Endothelial cell of umbilical vein (primary cell): ENCODE results near the gene LAMB1. TPM values are rescaled to one million over a fixed set of nuclear protein-coding genes. Genes with fewer than 3 reads are reported as not detected.
"Not testable (repeated sequence)": the region's sequence is repeated elsewhere in the genome, so short reads cannot be mapped to it uniquely, and the experiment has no call there.

Experiments
- BruUV-seq: library from RNA; stranded (reverse); fragments of 400-500 nt; replicated peaks from 2 replicates; lab custom pipeline; 2021; lab: Mats Ljungman, UMichigan
- CTCF ChIA-PET: fragments of 300-600, 350-600 bp; sonication (Branson Sonifier 250); formaldehyde crosslinking; loops from one replicate; lab custom pipeline; 2021; ENCODE audit warnings: antibody characterized with exemption, inconsistent platforms; lab: Charles Lee
- POLR2A ChIA-PET: fragments of 300-600, 350-600 bp; sonication (Branson Sonifier 250); formaldehyde crosslinking; loops from one replicate; lab custom pipeline; 2021; ENCODE audit warnings: antibody characterized with exemption, inconsistent platforms; lab: Charles Lee
- DNase-seq: peaks from one replicate; pipeline ENCODE4 v3.0.0-alpha.2; 2011; ENCODE audit warnings: low read depth, low spot score
- FAIRE-seq: peaks from 2 replicates; lab custom pipeline; 2011; peaks lifted over from hg19 to GRCh38; lab: Jason Lieb, UNC
- H2AFZ ChIP-seq: 2 replicates; pipeline ENCODE4 v1.6.0; 2012; ENCODE audit warnings: low read depth, low read length, control low read depth, inconsistent platforms
- H3K27ac ChIP-seq: 2 replicates; pipeline ENCODE4 v1.5.1; 2011; ENCODE audit warnings: low read depth, mild to moderate bottlenecking, control low read depth, low read length, moderate library complexity; ENCODE audit not compliant: insufficient read depth
- H3K27me3 ChIP-seq, 2 experiments: 2 replicates each; pipeline versions ENCODE4 v1.6.0 to v1.6.1; 2011; ENCODE audit warnings: low read length in 2 of 2, mixed read lengths in 1 of 2; ENCODE audit not compliant: control insufficient read depth in 2 of 2, insufficient read depth in 2 of 2
- H3K36me3 ChIP-seq, 2 experiments: 2 replicates in 1 of 2; 3 replicates in 1 of 2; pipeline ENCODE4 v1.5.1; 2011; ENCODE audit warnings: low read length in 2 of 2, mild to moderate bottlenecking in 1 of 2, moderate library complexity in 1 of 2; ENCODE audit not compliant: control insufficient read depth in 2 of 2, insufficient read depth in 2 of 2; ENCODE audit errors: extremely low read depth in 1 of 2
- H3K4me1 ChIP-seq: 3 replicates; pipeline ENCODE4 v1.5.1; 2011; ENCODE audit warnings: mild to moderate bottlenecking, low read length; ENCODE audit not compliant: control insufficient read depth, insufficient read depth; ENCODE audit errors: extremely low read depth
- H3K4me2 ChIP-seq: 2 replicates; pipeline ENCODE4 v1.6.1; 2011; ENCODE audit warnings: low read length, control low read depth, mixed read lengths; ENCODE audit not compliant: insufficient read depth
- H3K4me3 ChIP-seq, 3 experiments: fragments of 200-600 bp in 1 of 3; sonication (generic), shearing (Covaris generic) in 1 of 3; replicated peaks in 1 of 3; 2 replicates each; pipeline ENCODE4 v1.5.1; 2011 to 2016; ENCODE audit warnings: control low read depth in 3 of 3, low read length in 3 of 3, mild to moderate bottlenecking in 2 of 3, inconsistent platforms in 1 of 3, low read depth in 1 of 3, moderate library complexity in 1 of 3; ENCODE audit not compliant: insufficient read depth in 1 of 3
- H3K79me2 ChIP-seq: 2 replicates; pipeline ENCODE4 v1.6.0; 2012; ENCODE audit warnings: low read length, inconsistent platforms; ENCODE audit not compliant: control insufficient read depth, insufficient read depth
- H3K9ac ChIP-seq: replicated peaks from 2 replicates; pipeline ENCODE3; 2011; ENCODE audit warnings: low read length, control low read depth; ENCODE audit not compliant: insufficient read depth; ENCODE audit errors: extremely low read depth
- H3K9me1 ChIP-seq: replicated peaks from 3 replicates; pipeline ENCODE4 v1.6.0; 2011; ENCODE audit warnings: mild to moderate bottlenecking, low read length; ENCODE audit not compliant: control insufficient read depth, insufficient read depth; ENCODE audit errors: extremely low read depth
- H3K9me3 ChIP-seq: replicated peaks from 2 replicates; pipeline ENCODE4 v1.5.1; 2012; ENCODE audit warnings: low read length, inconsistent platforms; ENCODE audit not compliant: control insufficient read depth, insufficient read depth
- H4K20me1 ChIP-seq: replicated peaks from 2 replicates; pipeline ENCODE3; 2011; ENCODE audit warnings: mild to moderate bottlenecking, low read length; ENCODE audit not compliant: control insufficient read depth, insufficient read depth; ENCODE audit errors: extremely low read depth
- EZH2 ChIP-seq: IDR thresholded peaks from 2 replicates; pipeline ENCODE4 v1.6.1; 2012; ENCODE audit warnings: borderline replicate concordance, low read depth, mild to moderate bottlenecking, moderate library complexity, low read length, inconsistent platforms; ENCODE audit not compliant: severe bottlenecking
- FOS ChIP-seq: IDR thresholded peaks from 2 replicates; pipeline ENCODE4 v1.6.1; 2011; ENCODE audit warnings: mild to moderate bottlenecking, low read length, moderate library complexity, borderline replicate concordance; ENCODE audit not compliant: insufficient read depth
- GATA2 ChIP-seq: IDR thresholded peaks from 2 replicates; pipeline ENCODE4 v1.7.0; 2011; ENCODE audit warnings: low read depth, mild to moderate bottlenecking, moderate library complexity, mixed read lengths, low read length; ENCODE audit not compliant: insufficient read length, insufficient read depth
- JUN ChIP-seq: IDR thresholded peaks from 2 replicates; pipeline ENCODE4 v1.6.1; 2011; ENCODE audit warnings: borderline replicate concordance, low read depth; ENCODE audit not compliant: insufficient read length, insufficient read depth
- MYC ChIP-seq: IDR thresholded peaks from one replicate; pipeline ENCODE4 v1.6.1; 2011; ENCODE audit warnings: mild to moderate bottlenecking, low read depth, low read length
- dilution Hi-C: fragments of 300-500 bp; cut with MboI; formaldehyde crosslinking; loops from one replicate; pipeline ENCODE4 v1.15.0; 2019; ENCODE audit warnings: low sequenced_read_pairs; ENCODE audit not compliant: extremely low pct_ligation_motif_present
- intact Hi-C: fragments of 100-400 bp; cut with micrococcal nuclease; formaldehyde crosslinking; loops from one replicate; pipeline ENCODE4 v1.10.0; 2022
- polyA plus RNA-seq, 4 experiments: library from polyadenylated mRNA; depleted of rRNA in 3 of 4; stranded (reverse) in 3 of 4; unstranded in 1 of 4; fragments of >200 nt; gene quantifications; 2 replicates each; pipeline versions ENCODE4 v1.2.1 to v1.2.3, GENCODE V29; 2011 to 2012; ENCODE audit warnings: missing spikeins in 1 of 4
- total RNA-seq: library from RNA; stranded (reverse); gene quantifications from 2 replicates; pipeline ENCODE4 v1.2.3, GENCODE V29; 2021
- TF ChIP-seq, protein P1 (sequence below), 2 donors: IDR thresholded peaks; 1 replicate in 1 of 2; 2 replicates in 1 of 2; pipeline ENCODE4 v1.5.1; 2011; ENCODE audit warnings: low read length in 2 of 2, mild to moderate bottlenecking in 2 of 2, moderate library complexity in 2 of 2, control low read depth in 1 of 2, inconsistent platforms in 1 of 2, low read depth in 1 of 2; ENCODE audit not compliant: insufficient read depth in 1 of 2; ENCODE audit errors: extremely low read depth in 1 of 2
- TF ChIP-seq, protein P2 (sequence below): IDR thresholded peaks from 2 replicates; pipeline ENCODE4 v1.6.1; 2011; ENCODE audit not compliant: insufficient read depth, insufficient read length

Gene LAMB1
- total and polyA plus RNA-seq, 2 donors (not counting 3 experiments of a cell fraction or from before 2014, with no cell fraction given) = 588 to 703 TPM

DNA sequence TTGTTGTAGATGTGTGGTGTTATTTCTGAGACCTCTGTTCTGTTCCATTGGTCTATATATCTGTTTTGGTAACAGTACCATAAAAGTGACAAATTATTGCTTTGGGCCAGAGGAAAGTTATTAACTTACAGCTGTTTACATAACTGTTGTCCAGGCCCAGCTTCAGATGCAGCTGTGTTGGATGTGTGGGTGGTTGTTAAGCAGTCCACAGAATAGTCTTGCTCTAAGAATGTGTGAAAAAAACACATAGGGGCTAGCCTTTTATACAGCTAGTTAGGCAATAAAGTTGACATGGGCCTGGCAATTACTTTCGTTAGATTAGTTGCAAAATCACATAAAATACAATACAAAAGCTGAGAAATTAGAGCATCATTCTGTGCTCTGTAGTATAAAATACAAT is 80.1 kb downstream of the LAMB1 start:
- POLR2A ChIA-PET = no interaction called here
- Histone ChIP-seq H3K4me3 (no peak overlapping the region), H3K27ac (no peak overlapping the region), H3K79me2 (peaks cover 4% of the 10 kb centered on the region), H2AFZ (no peak overlapping the region), H3K9me1 (no peaks in the 10 kb centered on the region), H3K9me3 (no peaks in the 10 kb centered on the region), H3K27me3 (no peaks in the 10 kb centered on the region), H4K20me1 (peaks cover 2% of the 10 kb centered on the region), H3K4me2 (no peak overlapping the region), H3K36me3 (peaks cover 31 to 64% of the 10 kb centered on the region in 2 experiments), H3K4me1 (no peaks in the 10 kb centered on the region), H3K9ac (no peak overlapping the region)
- TF ChIP-seq GATA2 (no peak), JUN (no peak), FOS (no peak), MYC (no peak), EZH2 (no peak)
- TF ChIP-seq, protein P1, sequence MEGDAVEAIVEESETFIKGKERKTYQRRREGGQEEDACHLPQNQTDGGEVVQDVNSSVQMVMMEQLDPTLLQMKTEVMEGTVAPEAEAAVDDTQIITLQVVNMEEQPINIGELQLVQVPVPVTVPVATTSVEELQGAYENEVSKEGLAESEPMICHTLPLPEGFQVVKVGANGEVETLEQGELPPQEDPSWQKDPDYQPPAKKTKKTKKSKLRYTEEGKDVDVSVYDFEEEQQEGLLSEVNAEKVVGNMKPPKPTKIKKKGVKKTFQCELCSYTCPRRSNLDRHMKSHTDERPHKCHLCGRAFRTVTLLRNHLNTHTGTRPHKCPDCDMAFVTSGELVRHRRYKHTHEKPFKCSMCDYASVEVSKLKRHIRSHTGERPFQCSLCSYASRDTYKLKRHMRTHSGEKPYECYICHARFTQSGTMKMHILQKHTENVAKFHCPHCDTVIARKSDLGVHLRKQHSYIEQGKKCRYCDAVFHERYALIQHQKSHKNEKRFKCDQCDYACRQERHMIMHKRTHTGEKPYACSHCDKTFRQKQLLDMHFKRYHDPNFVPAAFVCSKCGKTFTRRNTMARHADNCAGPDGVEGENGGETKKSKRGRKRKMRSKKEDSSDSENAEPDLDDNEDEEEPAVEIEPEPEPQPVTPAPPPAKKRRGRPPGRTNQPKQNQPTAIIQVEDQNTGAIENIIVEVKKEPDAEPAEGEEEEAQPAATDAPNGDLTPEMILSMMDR (IDR thresholded peaks at IDR 0.05; ENCODE audit: extremely low read depth in 1 of 2, insufficient read depth in 1 of 2, low read depth in 1 of 2, low read length in 2 of 2) = no peak
- TF ChIP-seq, protein P2, sequence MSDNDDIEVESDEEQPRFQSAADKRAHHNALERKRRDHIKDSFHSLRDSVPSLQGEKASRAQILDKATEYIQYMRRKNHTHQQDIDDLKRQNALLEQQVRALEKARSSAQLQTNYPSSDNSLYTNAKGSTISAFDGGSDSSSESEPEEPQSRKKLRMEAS = no peak
- intact Hi-C loops = no loop called here
- dilution Hi-C loops = no loop called here
- no TSS peak for BruUV-seq
- DNase-seq (no peak), FAIRE-seq (no peak)
- CTCF ChIA-PET = interaction anchor here (1.4 to 2.3 kb wide), 2 partner anchors 11 to 12 kb away, joined by 5 to 8 read pairs; no protein-coding TSS in a partner anchor

DNA sequence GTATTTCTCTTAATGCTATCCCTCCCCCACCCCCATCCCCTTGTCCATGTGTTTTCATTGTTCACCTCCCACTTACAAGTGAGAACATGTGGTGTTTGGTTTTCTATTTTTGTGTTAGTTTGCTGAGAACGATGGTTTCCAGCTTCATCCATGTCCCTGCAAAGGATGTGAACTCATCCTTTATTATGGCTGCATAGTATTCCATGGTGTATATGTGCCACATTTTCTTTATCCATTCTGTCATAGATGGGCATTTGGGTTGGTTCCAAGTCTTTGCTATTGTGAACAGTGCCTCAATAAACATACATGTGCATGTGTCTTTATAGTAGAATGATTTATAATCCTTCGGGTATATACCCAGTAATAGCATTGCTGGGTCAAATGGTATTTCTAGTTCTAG is 81.1 kb downstream of the LAMB1 start:
- H3K9ac ChIP-seq, BruUV-seq, H3K4me1 ChIP-seq, H2AFZ ChIP-seq, H3K79me2 ChIP-seq, H3K9me3 ChIP-seq, H3K9me1 ChIP-seq, H3K27ac ChIP-seq, dilution Hi-C loops, intact Hi-C loops, FAIRE-seq, H3K4me3 ChIP-seq, POLR2A ChIA-PET, H3K4me2 ChIP-seq, DNase-seq, H4K20me1 ChIP-seq, H3K27me3 ChIP-seq: not testable (repeated sequence)
- peaks cover 29 to 63% of the 10 kb centered on the region in 2 experiments for H3K36me3 ChIP-seq
- CTCF ChIA-PET = interaction anchor here (1.1 to 2.3 kb wide), 2 partner anchors 11 to 20 kb away, joined by 3 to 8 read pairs; no protein-coding TSS in a partner anchor
